Measurements from ENCODE around the gene SCGB2B2.

DNA sequence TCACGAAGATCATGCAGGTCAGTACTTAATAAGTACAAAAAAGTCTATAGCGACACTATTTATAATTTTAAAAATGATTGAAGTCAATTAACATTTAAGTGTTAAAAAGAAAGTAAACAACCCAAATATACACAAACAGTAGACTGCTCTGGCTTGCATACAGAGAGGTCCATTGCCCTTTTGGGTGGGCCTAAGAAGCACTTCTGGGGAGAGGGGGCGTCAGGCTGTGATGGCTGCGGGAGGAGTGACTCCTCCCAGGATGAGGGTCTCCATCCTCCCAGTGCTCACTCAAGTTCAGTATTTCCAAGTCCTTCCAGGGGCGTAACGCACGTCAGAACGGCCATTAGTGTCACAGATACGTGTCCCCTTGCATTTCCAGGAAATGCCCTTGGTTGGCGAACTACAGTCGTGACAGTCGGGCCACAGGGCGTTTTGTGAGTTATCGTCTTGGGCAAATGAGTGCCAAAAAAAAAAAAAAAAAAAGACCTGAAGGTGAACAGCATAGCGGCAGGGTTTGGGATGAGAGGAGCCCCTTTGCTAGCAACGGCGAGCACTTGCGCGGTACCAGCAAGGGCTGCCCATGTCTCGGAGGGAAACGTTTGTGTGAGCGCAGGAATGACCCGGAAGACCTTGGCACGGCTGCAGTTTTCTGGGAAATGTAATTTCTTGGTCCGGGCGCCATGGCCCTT lies at the start of gene SCGB2B2:
- TF ChIP-seq CTCF (IDR thresholded peaks at IDR 0.05), result no peak
- TF ChIP-seq POLR2A (IDR thresholded peaks at IDR 0.05), result no peak
